Activated CD4-positive, alpha-beta memory T cell treated with anti-CD3 and anti-CD28 coated beads, Interleukin-2, amount 10 ng/mL, durations not matched to agents 7 days and 5 days (primary cell): ENCODE results near the gene ARHGEF12. TPM values are rescaled to one million over a fixed set of nuclear protein-coding genes. Genes with fewer than 3 reads are reported as not detected.

Source experiments
- CTCF ChIA-PET: fragments of 350-600 bp; sonication (Branson Sonifier 250); formaldehyde crosslinking; loops from one replicate; lab custom pipeline; 2021; ENCODE audit warnings: antibody characterized with exemption, inconsistent platforms; lab: Charles Lee
- POLR2A ChIA-PET: fragments of 350-600 bp; sonication (Branson Sonifier 250); formaldehyde crosslinking; loops from one replicate; lab custom pipeline; 2021; ENCODE audit warnings: antibody characterized with exemption; lab: Charles Lee
- DNase-seq: peaks from one replicate; pipeline ENCODE4 v3.0.0-alpha.2; 2020
- H3K27ac Mint-ChIP-seq: one replicate; pipeline ENCODE4 v1.8.0; 2021; ENCODE audit warnings: mild to moderate bottlenecking, mixed read lengths
- H3K27me3 Mint-ChIP-seq: one replicate; pipeline ENCODE4 v1.8.0; 2021; ENCODE audit warnings: mixed read lengths
- H3K36me3 Mint-ChIP-seq: one replicate; pipeline ENCODE4 v1.8.0; 2021; ENCODE audit warnings: low read depth, mixed read lengths
- H3K4me1 Mint-ChIP-seq: one replicate; pipeline ENCODE4 v1.8.0; 2021; ENCODE audit warnings: mixed read lengths
- H3K4me3 Mint-ChIP-seq: one replicate; pipeline ENCODE4 v1.8.0; 2021; ENCODE audit warnings: mild to moderate bottlenecking, mixed read lengths
- H3K9me3 Mint-ChIP-seq: one replicate; pipeline ENCODE4 v1.8.0; 2021; ENCODE audit warnings: mixed read lengths
- total RNA-seq, 2 experiments: library from RNA; stranded (reverse); gene quantifications; one replicate each; pipeline ENCODE4 v1.2.3, GENCODE V29; 2021

ARHGEF12 gene
- total RNA-seq, 2 experiments from 2014 or later = 19.7 to 21.5 TPM

DNA sequence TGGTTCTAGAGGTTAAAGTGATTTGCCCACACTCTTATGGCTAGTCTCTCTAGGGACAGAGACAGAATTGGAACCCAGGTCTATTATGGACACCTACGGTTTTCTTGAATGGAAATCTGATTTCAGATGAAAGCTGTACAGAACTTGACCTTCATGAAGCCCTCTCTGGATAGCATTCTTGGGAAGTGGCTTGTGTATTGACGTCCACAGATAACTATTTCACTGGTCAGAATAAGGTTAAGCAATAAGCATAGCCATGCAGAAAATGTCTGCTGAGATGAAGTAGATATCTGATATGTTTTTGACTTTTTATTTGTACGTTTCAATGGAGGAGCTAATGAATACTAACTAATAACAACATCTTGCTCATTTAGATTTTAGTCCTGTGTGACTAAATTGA is 10.0 kb upstream of the ARHGEF12 start:
- H3K27me3 Mint-ChIP-seq = peaks cover 47% of the 10 kb centered on the region
- no peaks in the 10 kb centered on the region for H3K36me3 Mint-ChIP-seq
- ChIA-PET POLR2A (interaction anchor here (1.1 to 1.8 kb wide), 2 partner anchors 9 to 78 kb away, joined by 3 to 4 read pairs; partner anchors contain the start of gene ARHGEF12), CTCF (interaction anchor here (0.8 to 1.0 kb wide), 3 partner anchors 23 to 970 kb away, joined by 3 read pairs; no protein-coding TSS in a partner anchor)
- H3K4me3 Mint-ChIP-seq = peak overlapping the region; percentile 57
- no peaks in the 10 kb centered on the region for H3K9me3 Mint-ChIP-seq
- no peak for DNase-seq
- no peak overlapping the region for H3K27ac Mint-ChIP-seq
- peaks cover 22% of the 10 kb centered on the region for H3K4me1 Mint-ChIP-seq

DNA sequence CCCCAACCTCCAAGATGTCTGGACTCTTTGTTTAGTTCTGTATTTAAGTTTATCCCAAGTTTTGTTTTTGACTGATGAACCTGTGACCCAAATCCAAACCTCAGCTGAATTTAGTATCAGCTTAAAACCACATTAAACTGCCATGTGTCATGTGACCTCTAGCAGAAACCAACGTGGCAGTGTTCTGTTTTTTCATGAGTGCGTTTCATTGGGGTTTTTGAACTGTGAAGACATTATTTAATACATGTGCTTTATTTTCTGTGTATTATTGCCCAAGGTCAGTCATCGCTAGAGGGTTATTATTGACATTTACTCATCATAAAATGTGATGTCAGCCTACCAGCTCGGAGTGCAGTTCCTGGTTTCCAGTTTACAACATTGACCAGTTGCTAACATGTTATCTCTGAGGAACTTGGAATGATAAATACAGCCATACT is 9.3 kb upstream of the ARHGEF12 start:
- no peak for DNase-seq
- H3K9me3 Mint-ChIP-seq = no peaks in the 10 kb centered on the region
- POLR2A ChIA-PET = interaction anchor here (1.1 to 1.8 kb wide), 2 partner anchors 9 to 79 kb away, joined by 3 to 4 read pairs; partner anchors contain the start of gene ARHGEF12
- peaks cover 22% of the 10 kb centered on the region for H3K4me1 Mint-ChIP-seq
- no peaks in the 10 kb centered on the region for H3K36me3 Mint-ChIP-seq
- CTCF ChIA-PET = interaction anchor here (0.8 to 1.4 kb wide), 4 partner anchors 8 to 971 kb away, joined by 3 to 4 read pairs (median 3); no protein-coding TSS in a partner anchor
- peaks cover 49% of the 10 kb centered on the region for H3K27me3 Mint-ChIP-seq
- no peak overlapping the region for H3K27ac Mint-ChIP-seq
- H3K4me3 Mint-ChIP-seq = no peak overlapping the region

DNA sequence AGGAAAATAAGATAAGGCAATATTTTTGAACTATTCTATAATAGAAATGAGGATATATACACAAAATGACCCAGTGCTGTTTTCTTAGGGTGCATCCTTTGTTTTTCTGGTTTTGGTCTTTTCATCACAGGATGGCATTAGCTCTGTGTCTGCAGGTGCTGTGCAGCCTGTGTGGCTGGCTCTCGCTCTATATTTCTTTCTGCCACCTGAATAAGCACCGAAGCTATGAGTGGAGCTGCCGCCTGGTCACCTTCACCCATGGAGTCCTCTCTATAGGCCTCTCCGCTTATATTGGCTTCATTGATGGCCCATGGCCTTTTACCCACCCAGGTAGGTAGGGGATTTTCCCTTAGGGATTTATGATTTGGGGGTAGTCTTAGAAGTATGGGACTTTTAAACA is 8.9 kb upstream of the ARHGEF12 start:
- Mint-ChIP-seq H3K9me3 (no peaks in the 10 kb centered on the region), H3K27ac (no peak overlapping the region), H3K27me3 (peaks cover 49% of the 10 kb centered on the region), H3K36me3 (no peaks in the 10 kb centered on the region), H3K4me1 (peaks cover 22% of the 10 kb centered on the region), H3K4me3 (no peak overlapping the region)
- POLR2A ChIA-PET = interaction anchor here (1.1 to 1.8 kb wide), 2 partner anchors 8 to 79 kb away, joined by 3 to 4 read pairs; partner anchors contain the start of gene ARHGEF12
- no peak for DNase-seq
- CTCF ChIA-PET = interaction anchor here (1.0 to 1.4 kb wide), 2 partner anchors 8 to 971 kb away, joined by 3 to 4 read pairs; no protein-coding TSS in a partner anchor

DNA sequence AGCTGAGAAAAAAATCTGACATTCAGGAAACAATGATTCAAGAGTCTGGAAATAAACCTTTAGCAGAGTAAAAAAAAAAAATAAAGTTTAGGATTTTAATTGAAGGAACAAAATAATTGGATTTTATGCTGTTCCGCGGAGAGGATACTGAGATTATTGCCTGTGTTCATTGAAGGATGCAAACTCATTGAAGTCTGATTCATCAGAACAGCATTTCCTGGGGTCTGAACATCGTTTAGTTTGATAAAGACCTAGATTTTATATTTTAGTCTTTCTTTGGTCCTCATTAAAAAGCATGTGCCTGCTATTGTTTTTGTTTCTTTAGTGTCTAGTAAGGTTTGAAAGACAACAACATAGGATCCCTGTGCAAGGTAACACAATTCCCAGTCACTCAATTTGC is 6.7 kb upstream of the ARHGEF12 start:
- Mint-ChIP-seq H3K4me3 (no peak overlapping the region), H3K36me3 (no peaks in the 10 kb centered on the region), H3K27me3 (peaks cover 45% of the 10 kb centered on the region), H3K9me3 (no peaks in the 10 kb centered on the region), H3K27ac (no peak overlapping the region), H3K4me1 (peaks cover 28% of the 10 kb centered on the region)
- CTCF ChIA-PET = no interaction called here
- no peak for DNase-seq
- POLR2A ChIA-PET = no interaction called here

DNA sequence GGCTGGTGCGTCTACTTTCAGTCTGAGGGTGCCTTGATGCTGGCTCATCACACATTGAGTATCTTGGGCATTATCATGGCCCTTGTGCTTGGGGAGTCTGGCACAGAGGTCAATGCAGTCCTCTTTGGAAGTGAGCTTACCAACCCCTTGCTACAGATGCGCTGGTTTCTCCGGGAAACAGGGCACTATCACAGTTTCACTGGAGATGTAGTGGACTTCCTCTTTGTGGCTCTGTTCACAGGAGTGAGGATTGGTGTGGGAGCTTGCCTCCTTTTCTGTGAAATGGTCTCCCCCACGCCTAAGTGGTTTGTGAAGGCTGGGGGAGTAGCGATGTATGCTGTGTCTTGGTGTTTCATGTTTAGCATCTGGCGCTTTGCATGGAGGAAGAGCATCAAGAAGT is 6.2 kb upstream of the ARHGEF12 start:
- no peak overlapping the region for H3K27ac Mint-ChIP-seq
- H3K4me3 Mint-ChIP-seq = no peak overlapping the region
- H3K36me3 Mint-ChIP-seq = no peaks in the 10 kb centered on the region
- POLR2A ChIA-PET = no interaction called here
- H3K4me1 Mint-ChIP-seq = peaks cover 26% of the 10 kb centered on the region
- H3K9me3 Mint-ChIP-seq = no peaks in the 10 kb centered on the region
- H3K27me3 Mint-ChIP-seq = peaks cover 43% of the 10 kb centered on the region
- CTCF ChIA-PET = no interaction called here
- no peak for DNase-seq

DNA sequence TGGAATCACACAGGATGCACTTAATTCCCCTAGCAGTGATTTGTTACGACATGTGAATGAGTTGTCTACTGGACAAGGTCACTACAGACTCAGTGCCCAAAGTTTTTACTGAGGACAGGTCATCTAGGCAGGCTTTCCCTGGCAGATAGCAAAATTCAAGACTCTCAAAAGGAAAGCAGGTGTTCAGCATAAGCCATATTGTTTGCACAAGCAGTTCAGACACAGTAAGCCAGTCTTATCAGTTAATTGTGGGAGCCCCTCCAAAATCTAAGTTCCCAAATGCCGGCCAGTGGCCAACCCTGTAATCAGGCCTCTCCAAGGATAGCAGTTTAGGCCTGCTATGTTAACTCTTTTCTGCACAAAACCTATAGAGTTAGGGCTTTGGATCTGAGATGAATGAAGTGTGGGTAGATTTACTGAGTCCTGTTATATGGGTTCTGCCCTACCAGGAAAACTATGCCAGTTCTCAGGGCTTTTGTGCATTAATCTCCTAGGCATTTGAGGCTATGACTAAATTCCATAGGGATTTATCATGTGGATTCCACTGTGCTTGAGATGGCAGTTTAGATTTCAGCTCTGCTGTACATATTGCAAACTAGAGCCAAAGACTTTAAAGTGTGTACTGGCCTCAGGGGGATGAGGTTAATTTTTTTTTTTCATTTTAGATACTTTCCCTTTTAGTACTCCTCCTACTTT is 4.8 kb upstream of the ARHGEF12 start:
- CTCF ChIA-PET = no interaction called here
- H3K9me3 Mint-ChIP-seq = no peaks in the 10 kb centered on the region
- POLR2A ChIA-PET = no interaction called here

DNA sequence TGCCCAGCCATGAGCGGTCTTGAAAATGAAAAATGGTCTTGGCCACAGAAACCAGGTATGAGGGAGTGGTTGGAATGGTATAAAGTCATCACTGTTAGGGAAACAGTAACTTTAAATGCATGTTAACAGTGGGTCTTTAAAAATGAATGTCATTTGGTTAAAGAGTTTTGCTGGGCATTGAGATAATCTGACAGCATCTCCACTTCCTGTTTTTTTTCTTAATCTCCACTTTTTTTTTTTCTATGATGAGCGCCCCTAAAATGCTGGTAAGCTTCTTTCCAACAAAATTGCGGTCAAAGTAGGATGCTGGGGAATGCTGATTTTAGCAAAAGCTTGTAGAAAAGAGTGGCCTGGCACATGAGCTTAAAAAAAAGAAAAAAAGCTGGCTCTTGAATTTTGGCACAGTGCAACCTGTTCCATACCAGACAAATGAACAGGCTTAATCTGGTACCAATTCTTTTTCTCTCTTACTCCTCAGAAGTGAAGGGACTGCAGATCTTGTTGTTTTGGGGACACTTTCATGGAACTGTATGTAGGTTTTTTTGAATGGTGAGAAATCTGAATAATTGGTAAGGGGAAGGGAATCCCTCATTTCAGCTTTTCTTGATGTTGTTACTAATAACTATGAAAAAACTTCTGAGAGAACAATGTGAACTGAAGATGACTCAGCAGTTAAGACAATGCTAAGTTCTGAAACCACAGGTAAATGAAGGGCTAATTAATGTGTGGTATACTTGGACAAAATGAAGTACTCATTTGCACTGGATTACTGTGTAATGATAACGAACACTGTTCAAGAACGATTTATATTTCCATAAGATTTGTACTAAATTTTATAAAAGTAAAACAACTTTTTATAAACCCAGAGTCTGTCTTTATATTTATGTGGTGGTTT is 3.1 kb upstream of the ARHGEF12 start:
- ChIA-PET POLR2A (no interaction called here), CTCF (interaction anchor here (1.0 to 2.3 kb wide), 2 partner anchors 39 to 178 kb away, joined by 3 to 8 read pairs; no protein-coding TSS in a partner anchor)
- H3K4me1 Mint-ChIP-seq = peaks cover 22% of the 10 kb centered on the region
- no peak overlapping the region for H3K4me3 Mint-ChIP-seq
- peaks cover 39% of the 10 kb centered on the region for H3K27me3 Mint-ChIP-seq
- H3K27ac Mint-ChIP-seq = no peak overlapping the region
- no peak for DNase-seq
- no peaks in the 10 kb centered on the region for H3K36me3 Mint-ChIP-seq
- H3K9me3 Mint-ChIP-seq = no peaks in the 10 kb centered on the region

More for the DNA sequence above, 4.8 kb upstream of the ARHGEF12 start:
- H3K36me3 Mint-ChIP-seq = no peaks in the 10 kb centered on the region
- peaks cover 20% of the 10 kb centered on the region for H3K4me1 Mint-ChIP-seq
- H3K27me3 Mint-ChIP-seq = peaks cover 37% of the 10 kb centered on the region
- no peak overlapping the region for H3K27ac Mint-ChIP-seq
- no peak overlapping the region for H3K4me3 Mint-ChIP-seq
- no peak for DNase-seq

DNA sequence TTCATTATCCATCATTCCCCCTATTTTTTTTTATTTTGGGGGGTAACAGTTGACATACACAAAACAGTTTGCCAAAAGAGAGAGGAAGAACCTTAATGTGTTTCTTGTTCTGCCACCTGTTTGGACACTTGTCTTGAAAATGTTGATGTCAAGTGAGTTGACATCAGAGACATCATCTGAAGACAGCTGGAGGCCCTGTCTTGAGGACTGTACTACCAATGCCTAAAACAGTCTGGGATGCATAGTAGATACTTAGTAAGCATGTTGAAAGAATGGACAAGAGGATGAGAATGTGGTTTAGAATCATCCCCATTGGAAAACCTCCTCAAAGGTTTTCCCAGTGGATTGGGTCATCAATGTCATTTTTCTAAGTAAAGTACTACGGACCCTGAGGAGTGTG is 2.4 kb upstream of the ARHGEF12 start:
- H3K9me3 Mint-ChIP-seq = no peaks in the 10 kb centered on the region
- ChIA-PET CTCF (interaction anchor here (0.6 to 2.3 kb wide), 5 partner anchors 31 to 351 kb away, joined by 3 to 11 read pairs (median 3); no protein-coding TSS in a partner anchor), POLR2A (no interaction called here)
- H3K4me1 Mint-ChIP-seq = peaks cover 28% of the 10 kb centered on the region
- H3K4me3 Mint-ChIP-seq = no peak overlapping the region
- peaks cover 44% of the 10 kb centered on the region for H3K27me3 Mint-ChIP-seq
- no peaks in the 10 kb centered on the region for H3K36me3 Mint-ChIP-seq
- DNase-seq = no peak
- no peak overlapping the region for H3K27ac Mint-ChIP-seq

DNA sequence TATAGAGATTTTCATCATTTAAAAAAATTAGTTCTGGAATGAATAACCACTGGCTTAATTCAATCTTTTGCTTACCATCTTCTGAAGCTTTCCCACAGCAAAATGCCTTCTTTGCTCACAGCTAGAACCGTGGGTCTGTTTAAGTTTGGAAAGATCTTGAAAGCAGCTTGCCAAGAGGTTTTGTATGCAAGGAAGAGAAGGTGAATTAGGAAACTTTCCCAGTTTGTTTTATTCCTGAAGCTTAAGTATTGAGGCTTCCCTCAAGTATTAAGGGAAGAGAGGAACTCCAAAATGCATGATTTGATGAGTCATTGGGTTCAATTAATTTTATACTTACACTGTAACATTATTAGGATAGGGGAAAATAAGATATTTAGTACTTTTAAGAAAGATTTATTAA is 1.9 kb upstream of the ARHGEF12 start:
- no peaks in the 10 kb centered on the region for H3K9me3 Mint-ChIP-seq
- H3K27me3 Mint-ChIP-seq = peaks cover 46% of the 10 kb centered on the region
- no peak overlapping the region for H3K27ac Mint-ChIP-seq
- H3K4me1 Mint-ChIP-seq = peaks cover 30% of the 10 kb centered on the region
- POLR2A ChIA-PET = interaction anchor here (1.1 kb wide), 1 partner anchor 30 kb away, joined by 3 read pairs; no protein-coding TSS in a partner anchor
- no peak for DNase-seq
- CTCF ChIA-PET = interaction anchor here (0.6 to 2.3 kb wide), 10 partner anchors 7 to 350 kb away, joined by 3 to 11 read pairs (median 4); no protein-coding TSS in a partner anchor
- no peaks in the 10 kb centered on the region for H3K36me3 Mint-ChIP-seq
- H3K4me3 Mint-ChIP-seq = no peak overlapping the region

DNA sequence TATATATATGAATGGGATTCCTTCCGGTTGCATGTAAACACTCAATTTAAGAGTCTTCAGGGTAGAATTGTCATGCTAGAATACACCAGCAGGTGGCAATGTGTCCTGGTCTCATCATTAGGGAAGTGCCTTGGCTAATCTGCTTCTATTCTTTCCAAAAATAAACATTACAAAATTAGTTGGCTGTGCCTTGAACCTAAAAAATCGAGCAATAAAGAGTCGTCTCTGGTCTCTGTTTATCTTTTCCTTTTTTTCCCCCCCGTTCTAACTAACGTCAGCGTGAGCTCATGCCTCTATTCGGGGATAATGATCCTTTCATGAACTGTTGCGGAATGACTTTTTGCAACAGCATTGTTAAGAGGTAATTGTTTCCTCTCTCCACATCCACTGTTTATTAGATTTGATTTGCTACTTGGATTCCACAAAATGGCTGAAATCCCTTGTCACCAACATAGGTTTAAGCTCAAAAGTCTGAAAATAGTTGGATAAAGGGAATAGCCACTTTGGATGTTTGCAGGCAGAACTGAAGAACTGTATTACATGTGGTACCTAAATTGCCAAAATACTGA is 1.2 kb upstream of the ARHGEF12 start:
- no peaks in the 10 kb centered on the region for H3K36me3 Mint-ChIP-seq
- POLR2A ChIA-PET = interaction anchor here (1.1 to 1.8 kb wide), 3 partner anchors 8 to 31 kb away, joined by 3 to 4 read pairs (median 4); no protein-coding TSS in a partner anchor
- H3K9me3 Mint-ChIP-seq = no peaks in the 10 kb centered on the region
- DNase-seq = peak; percentile 63
- peaks cover 50% of the 10 kb centered on the region for H3K27me3 Mint-ChIP-seq
- no peak overlapping the region for H3K27ac Mint-ChIP-seq
- H3K4me3 Mint-ChIP-seq = peak overlapping the region; percentile 59
- peaks cover 37% of the 10 kb centered on the region for H3K4me1 Mint-ChIP-seq
- CTCF ChIA-PET = interaction anchor here (0.9 to 2.3 kb wide), 10 partner anchors 8 to 350 kb away, joined by 3 to 11 read pairs (median 4); no protein-coding TSS in a partner anchor

DNA sequence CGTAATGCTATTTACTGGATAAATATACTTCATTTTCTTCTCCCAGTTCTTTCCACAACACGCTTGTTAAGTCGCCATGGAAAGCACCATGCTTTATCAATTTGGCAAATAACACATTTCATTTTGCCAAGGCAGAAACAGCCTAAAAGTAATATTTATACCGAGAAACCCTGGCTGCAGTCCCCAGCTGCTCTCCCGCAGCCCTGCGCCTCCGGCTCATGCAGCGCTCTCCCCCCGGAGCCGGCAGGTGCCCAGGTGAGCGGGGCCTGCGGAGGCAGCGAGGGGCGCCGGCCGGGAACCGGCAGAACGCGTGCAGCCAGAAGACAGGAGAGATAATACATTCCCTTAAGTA is 681 bp upstream of the ARHGEF12 start:
- POLR2A ChIA-PET = interaction anchor here (1.7 to 1.8 kb wide), 2 partner anchors 9 kb away, joined by 4 read pairs; no protein-coding TSS in a partner anchor
- no peak for DNase-seq

More for the DNA sequence above, 681 bp upstream of the ARHGEF12 start:
- Mint-ChIP-seq H3K9me3 (no peaks in the 10 kb centered on the region), H3K27me3 (peaks cover 51% of the 10 kb centered on the region), H3K27ac (no peak overlapping the region), H3K4me1 (peaks cover 41% of the 10 kb centered on the region), H3K4me3 (peak overlapping the region; percentile 35), H3K36me3 (no peaks in the 10 kb centered on the region)
- CTCF ChIA-PET = interaction anchor here (1.0 to 2.1 kb wide), 9 partner anchors 8 to 349 kb away, joined by 3 to 11 read pairs (median 4); no protein-coding TSS in a partner anchor
